H9 (cell line): ENCODE results near the gene CENPP. TPM values are rescaled to one million over a fixed set of nuclear protein-coding genes. Genes with fewer than 3 reads are reported as not detected.

ENCODE experiments used
- DNase-seq: peaks from one replicate; pipeline ENCODE4 v3.0.0-alpha.2; 2017
- H2AFZ ChIP-seq: one replicate; pipeline ENCODE4 v1.6.1; 2013; ENCODE audit warnings: mild to moderate bottlenecking, low read length, control low read depth, moderate library complexity
- H2AK5ac ChIP-seq: 2 replicates; pipeline ENCODE4 v1.6.1; 2013; ENCODE audit warnings: low read length, control low read depth, mixed read lengths; ENCODE audit not compliant: insufficient read length
- H2BK120ac ChIP-seq: one replicate; pipeline ENCODE4 v1.6.1; 2013; ENCODE audit warnings: low read depth, mild to moderate bottlenecking, low read length, control low read depth, inconsistent platforms; ENCODE audit not compliant: poor library complexity, severe bottlenecking
- H2BK12ac ChIP-seq: 2 replicates; pipeline ENCODE4 v1.6.1; 2013; ENCODE audit warnings: low read length, control low read depth, mixed read lengths, low read depth; ENCODE audit not compliant: insufficient read length
- H2BK15ac ChIP-seq: 2 replicates; pipeline ENCODE4 v1.6.1; 2013; ENCODE audit warnings: low read depth, low read length, control low read depth
- H2BK20ac ChIP-seq: one replicate; pipeline ENCODE4 v1.6.1; 2013; ENCODE audit warnings: low read depth, mild to moderate bottlenecking, low read length, control low read depth, inconsistent platforms; ENCODE audit not compliant: poor library complexity, severe bottlenecking
- H2BK5ac ChIP-seq: 2 replicates; pipeline ENCODE4 v1.6.1; 2013; ENCODE audit warnings: low read length, control low read depth, mixed read lengths; ENCODE audit not compliant: insufficient read length
- H3K14ac ChIP-seq: 2 replicates; pipeline ENCODE4 v1.6.1; 2013; ENCODE audit warnings: low read length, control low read depth; ENCODE audit not compliant: insufficient read depth
- H3K18ac ChIP-seq: 2 replicates; pipeline ENCODE4 v1.6.1; 2013; ENCODE audit warnings: low read depth, mild to moderate bottlenecking, mixed read lengths, low read length, control low read depth; ENCODE audit not compliant: insufficient read length
- H3K23ac ChIP-seq: 2 replicates; pipeline ENCODE4 v1.6.1; 2013; ENCODE audit warnings: low read length, control low read depth, mixed read lengths, low read depth; ENCODE audit not compliant: insufficient read length
- H3K23me2 ChIP-seq: 2 replicates; pipeline ENCODE4 v1.6.1; 2013; ENCODE audit warnings: low read depth, mild to moderate bottlenecking, mixed read lengths, low read length, control low read depth; ENCODE audit not compliant: insufficient read length, poor library complexity, severe bottlenecking
- H3K27ac ChIP-seq: 2 replicates; pipeline ENCODE4 v1.5.1; 2013; ENCODE audit warnings: low read length, control low read depth, mixed read lengths, low read depth; ENCODE audit not compliant: insufficient read length
- H3K27me3 ChIP-seq: 2 replicates; pipeline ENCODE4 v1.6.1; 2013; ENCODE audit warnings: low read length, control low read depth, inconsistent platforms; ENCODE audit not compliant: insufficient read depth
- H3K4ac ChIP-seq: 2 replicates; pipeline ENCODE4 v1.6.1; 2013; ENCODE audit warnings: low read depth, mild to moderate bottlenecking, control low read depth, inconsistent platforms, low read length, moderate library complexity
- H3K4me1 ChIP-seq: 2 replicates; pipeline ENCODE4 v1.6.1; 2013; ENCODE audit warnings: low read length, control low read depth, inconsistent platforms; ENCODE audit not compliant: insufficient read depth
- H3K4me2 ChIP-seq: 2 replicates; pipeline ENCODE4 v1.6.1; 2013; ENCODE audit warnings: low read length, control low read depth, mixed read lengths; ENCODE audit not compliant: insufficient read length, insufficient read depth
- H3K56ac ChIP-seq: 2 replicates; pipeline ENCODE4 v1.6.1; 2013; ENCODE audit warnings: low read depth, mild to moderate bottlenecking, mixed read lengths, low read length, control low read depth; ENCODE audit not compliant: insufficient read length
- H3K79me1 ChIP-seq: 2 replicates; pipeline ENCODE4 v1.6.1; 2013; ENCODE audit warnings: low read depth, mild to moderate bottlenecking, moderate library complexity, low read length, control low read depth, inconsistent platforms; ENCODE audit not compliant: insufficient read depth, poor library complexity, severe bottlenecking
- H3K79me2 ChIP-seq: 2 replicates; pipeline ENCODE4 v1.6.1; 2013; ENCODE audit warnings: low read length, control low read depth, inconsistent platforms; ENCODE audit not compliant: insufficient read depth
- H3K9ac ChIP-seq: 2 replicates; pipeline ENCODE4 v1.6.1; 2013; ENCODE audit warnings: low read length, control low read depth, mixed read lengths; ENCODE audit not compliant: insufficient read length; ENCODE audit errors: extremely low read depth
- H3K9me3 ChIP-seq: one replicate; pipeline ENCODE4 v1.6.1; 2013; ENCODE audit warnings: low read depth, low read length, inconsistent platforms; ENCODE audit not compliant: control insufficient read depth
- H3T11ph ChIP-seq: one replicate; pipeline ENCODE4 v1.6.1; 2013; ENCODE audit warnings: mild to moderate bottlenecking, low read length, control low read depth, inconsistent platforms
- H4K20me1 ChIP-seq: one replicate; pipeline ENCODE4 v1.6.1; 2013; ENCODE audit not compliant: control insufficient read depth, insufficient read length, insufficient read depth
- H4K5ac ChIP-seq: 2 replicates; pipeline ENCODE4 v1.6.1; 2013; ENCODE audit warnings: low read depth, mild to moderate bottlenecking, mixed read lengths, low read length, control low read depth; ENCODE audit not compliant: insufficient read length
- H4K8ac ChIP-seq: replicated peaks from 2 replicates; pipeline ENCODE4 v1.6.1; 2013; ENCODE audit warnings: low read length, control low read depth, mixed read lengths, low read depth; ENCODE audit not compliant: insufficient read length
- H4K91ac ChIP-seq: 2 replicates; pipeline ENCODE4 v1.6.1; 2013; ENCODE audit warnings: low read depth, mild to moderate bottlenecking, moderate library complexity, mixed read lengths, low read length, control low read depth; ENCODE audit not compliant: insufficient read length
- H3K27ac Mint-ChIP-seq, 3 experiments: 2 replicates in 2 of 3; 3 replicates in 1 of 3; pipeline ENCODE4 v1.8.0; 2020 to 2021; ENCODE audit warnings: mixed read lengths in 3 of 3, mild to moderate bottlenecking in 1 of 3, moderate library complexity in 1 of 3
- H3K27me3 Mint-ChIP-seq: 2 replicates; pipeline ENCODE4 v1.8.0; 2021; ENCODE audit warnings: low read depth, mild to moderate bottlenecking, moderate library complexity, mixed read lengths
- H3K36me3 Mint-ChIP-seq, 3 experiments: 2 replicates in 2 of 3; 3 replicates in 1 of 3; pipeline ENCODE4 v1.8.0; 2020 to 2021; ENCODE audit warnings: low read depth in 3 of 3, mixed read lengths in 3 of 3; ENCODE audit not compliant: insufficient read depth in 1 of 3
- H3K4me1 Mint-ChIP-seq, 2 experiments: 2 replicates each; pipeline ENCODE4 v1.8.0; 2020; ENCODE audit warnings: mixed read lengths in 2 of 2
- H3K4me3 Mint-ChIP-seq, 2 experiments: 2 replicates in 1 of 2; 3 replicates in 1 of 2; pipeline ENCODE4 v1.8.0; 2020 to 2021; ENCODE audit warnings: mild to moderate bottlenecking in 2 of 2, mixed read lengths in 2 of 2, moderate library complexity in 1 of 2
- H3K9me3 Mint-ChIP-seq, 2 experiments: 2 replicates in 1 of 2; 3 replicates in 1 of 2; pipeline ENCODE4 v1.8.0; 2020; ENCODE audit warnings: mild to moderate bottlenecking in 2 of 2, mixed read lengths in 2 of 2, moderate library complexity in 1 of 2
- WGBS: extraction: QIAGEN DNeasy Blood & Tissue Kit; methylation state at CpG from one replicate; pipeline ENCODE4 v1.1.7; 2013; ENCODE audit warnings: missing lambda C conversion rate, low lambda C conversion rate, mixed read lengths; ENCODE audit not compliant: insufficient read length; ENCODE audit errors: extremely low coverage; 5-methylcytosine and 5-hydroxymethylcytosine counted together
- total RNA-seq: library from RNA; stranded (reverse); gene quantifications from 2 replicates; pipeline ENCODE4 v1.2.1, GENCODE V29; 2021
- TF ChIP-seq, protein P1 (sequence below): fragments of 200-600 bp; sonication (generic); conservative IDR thresholded peaks from 3 replicates; pipeline ENCODE4 v1.8.0; 2021; ENCODE audit warnings: antibody characterized with exemption, mild to moderate bottlenecking

Gene CENPP
- total RNA-seq, 1 experiment from 2014 or later: 9.1 TPM

DNA sequence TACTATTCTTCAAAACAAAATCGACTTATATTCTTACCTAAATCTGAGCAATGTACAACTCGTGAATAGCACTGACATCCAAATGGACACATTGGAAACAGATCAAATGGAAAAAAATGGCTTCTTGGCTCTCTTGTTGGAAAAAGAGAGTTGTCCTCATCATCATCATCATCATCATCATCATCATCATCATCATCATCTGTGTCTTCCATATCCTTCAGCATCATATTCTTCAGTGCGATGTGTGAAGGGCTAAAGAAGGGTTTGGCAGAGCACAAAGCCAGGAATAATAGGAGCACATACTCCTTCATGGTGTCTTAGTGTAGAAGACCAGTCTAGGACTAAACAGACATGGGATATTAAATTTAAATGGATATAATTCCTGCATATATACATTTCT is 148.8 kb downstream of the CENPP start:
- no peaks in the 10 kb centered on the region for H3K9me3 ChIP-seq
- H3K27ac Mint-ChIP-seq: no peak overlapping the region
- no peak overlapping the region for H2BK120ac ChIP-seq
- no peak overlapping the region for H4K91ac ChIP-seq
- no peak overlapping the region for H2BK12ac ChIP-seq
- no peak overlapping the region for H3K14ac ChIP-seq
- H3K56ac ChIP-seq: no peak overlapping the region
- no peak for DNase-seq
- no peak overlapping the region for H4K5ac ChIP-seq
- no peak overlapping the region for H2AK5ac ChIP-seq
- no peak overlapping the region for H2BK15ac ChIP-seq
- no peaks in the 10 kb centered on the region for H3K79me2 ChIP-seq
- no peaks in the 10 kb centered on the region for H3K36me3 Mint-ChIP-seq
- no peak overlapping the region for H3K4ac ChIP-seq
- H2AFZ ChIP-seq: no peak overlapping the region
- 100% methylated on average over 1 of the region's 3 CpGs for WGBS
- H3K27me3 ChIP-seq: no peaks in the 10 kb centered on the region
- no peak overlapping the region for H2BK20ac ChIP-seq
- no peak overlapping the region for H4K8ac ChIP-seq
- no peaks in the 10 kb centered on the region for H3K4me1 ChIP-seq
- no peak overlapping the region for H3K4me3 Mint-ChIP-seq
- H3K27me3 Mint-ChIP-seq: no peaks in the 10 kb centered on the region
- no peak overlapping the region for H3K18ac ChIP-seq
- no peak overlapping the region for H3K9ac ChIP-seq
- TF ChIP-seq, protein P1, sequence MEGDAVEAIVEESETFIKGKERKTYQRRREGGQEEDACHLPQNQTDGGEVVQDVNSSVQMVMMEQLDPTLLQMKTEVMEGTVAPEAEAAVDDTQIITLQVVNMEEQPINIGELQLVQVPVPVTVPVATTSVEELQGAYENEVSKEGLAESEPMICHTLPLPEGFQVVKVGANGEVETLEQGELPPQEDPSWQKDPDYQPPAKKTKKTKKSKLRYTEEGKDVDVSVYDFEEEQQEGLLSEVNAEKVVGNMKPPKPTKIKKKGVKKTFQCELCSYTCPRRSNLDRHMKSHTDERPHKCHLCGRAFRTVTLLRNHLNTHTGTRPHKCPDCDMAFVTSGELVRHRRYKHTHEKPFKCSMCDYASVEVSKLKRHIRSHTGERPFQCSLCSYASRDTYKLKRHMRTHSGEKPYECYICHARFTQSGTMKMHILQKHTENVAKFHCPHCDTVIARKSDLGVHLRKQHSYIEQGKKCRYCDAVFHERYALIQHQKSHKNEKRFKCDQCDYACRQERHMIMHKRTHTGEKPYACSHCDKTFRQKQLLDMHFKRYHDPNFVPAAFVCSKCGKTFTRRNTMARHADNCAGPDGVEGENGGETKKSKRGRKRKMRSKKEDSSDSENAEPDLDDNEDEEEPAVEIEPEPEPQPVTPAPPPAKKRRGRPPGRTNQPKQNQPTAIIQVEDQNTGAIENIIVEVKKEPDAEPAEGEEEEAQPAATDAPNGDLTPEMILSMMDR: no peak
- H3K23me2 ChIP-seq: no peaks in the 10 kb centered on the region
- H3K9me3 Mint-ChIP-seq: no peaks in the 10 kb centered on the region
- H3K27ac ChIP-seq: no peak overlapping the region
- no peak overlapping the region for H2BK5ac ChIP-seq
- H3K4me2 ChIP-seq: no peak overlapping the region
- no peak overlapping the region for H3T11ph ChIP-seq
- H3K23ac ChIP-seq: no peak overlapping the region
- no peaks in the 10 kb centered on the region; a peak in 1 of 4 replicates for H3K4me1 Mint-ChIP-seq
- H3K79me1 ChIP-seq: no peaks in the 10 kb centered on the region
- H4K20me1 ChIP-seq: no peaks in the 10 kb centered on the region
